Activated CD4-positive, CD25-positive, alpha-beta regulatory T cell treated with anti-CD3 and anti-CD28 coated beads, Interleukin-2, amount 50 U/mL, for 24 hours (primary cell): ENCODE results near the gene TMEM271.
"Not testable (repeated sequence)": the region's sequence is repeated elsewhere in the genome, so short reads cannot be mapped to it uniquely, and the experiment has no call there.

ENCODE experiments used
- ATAC-seq, 2 donors: fragments of 150-1000 bp; cut with Tn5 transposase; one replicate each; pipeline ENCODE4 v1.10.0; 2021; ENCODE audit warnings: mild to moderate bottlenecking in 1 of 2, moderate library complexity in 1 of 2

The TMEM271 gene

DNA sequence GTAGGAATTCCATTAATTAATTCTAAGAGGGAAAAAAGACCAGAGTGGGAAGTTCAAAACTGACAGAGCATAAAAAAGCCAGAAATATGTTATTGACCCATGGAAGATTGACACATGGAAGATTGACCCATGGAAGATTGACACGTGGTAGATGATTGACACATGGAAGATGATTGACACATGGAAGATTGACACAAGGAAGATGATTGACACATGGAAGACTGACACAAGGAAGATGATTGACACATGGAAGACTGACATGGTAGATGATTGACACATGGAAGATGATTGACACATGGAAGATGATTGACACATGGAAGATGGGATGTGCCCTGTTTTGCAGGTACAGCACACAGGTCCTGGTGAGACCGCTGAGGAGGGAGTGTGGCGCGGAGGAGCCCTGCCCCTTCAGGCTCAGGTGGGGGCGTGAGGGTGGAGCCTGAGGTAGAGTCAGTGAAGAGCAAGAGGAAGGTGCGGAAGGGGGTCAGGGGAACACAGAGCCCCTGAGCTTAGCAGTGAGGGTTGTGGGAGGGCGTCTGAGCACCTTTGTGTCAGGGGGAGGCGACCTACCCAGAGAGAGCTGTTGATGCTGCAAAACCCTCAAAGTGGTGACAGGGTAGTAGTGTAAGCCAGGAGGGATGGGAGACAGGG is 33.4 kb upstream of the TMEM271 start:
- no peak for ATAC-seq

DNA sequence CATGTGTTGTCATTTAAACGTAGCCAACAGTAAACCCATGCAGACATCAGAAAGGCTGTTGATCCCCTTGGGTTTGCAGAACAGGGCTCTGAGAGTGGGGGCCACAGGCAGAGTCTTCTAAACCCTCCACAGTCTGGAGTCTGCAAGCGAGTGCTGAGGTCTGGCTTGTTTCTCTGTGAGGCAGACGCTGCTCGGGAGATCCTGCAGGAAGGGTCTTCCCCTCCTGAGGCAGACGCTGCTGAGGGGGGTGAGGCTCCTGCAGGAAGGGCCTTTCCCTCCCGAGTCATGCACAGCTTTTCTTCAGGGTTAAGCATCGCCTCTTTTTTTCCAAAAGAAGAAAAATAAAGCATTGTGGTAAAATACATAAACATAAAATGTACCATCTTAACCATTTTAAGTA is 32.1 kb upstream of the TMEM271 start:
- no peak for ATAC-seq

DNA sequence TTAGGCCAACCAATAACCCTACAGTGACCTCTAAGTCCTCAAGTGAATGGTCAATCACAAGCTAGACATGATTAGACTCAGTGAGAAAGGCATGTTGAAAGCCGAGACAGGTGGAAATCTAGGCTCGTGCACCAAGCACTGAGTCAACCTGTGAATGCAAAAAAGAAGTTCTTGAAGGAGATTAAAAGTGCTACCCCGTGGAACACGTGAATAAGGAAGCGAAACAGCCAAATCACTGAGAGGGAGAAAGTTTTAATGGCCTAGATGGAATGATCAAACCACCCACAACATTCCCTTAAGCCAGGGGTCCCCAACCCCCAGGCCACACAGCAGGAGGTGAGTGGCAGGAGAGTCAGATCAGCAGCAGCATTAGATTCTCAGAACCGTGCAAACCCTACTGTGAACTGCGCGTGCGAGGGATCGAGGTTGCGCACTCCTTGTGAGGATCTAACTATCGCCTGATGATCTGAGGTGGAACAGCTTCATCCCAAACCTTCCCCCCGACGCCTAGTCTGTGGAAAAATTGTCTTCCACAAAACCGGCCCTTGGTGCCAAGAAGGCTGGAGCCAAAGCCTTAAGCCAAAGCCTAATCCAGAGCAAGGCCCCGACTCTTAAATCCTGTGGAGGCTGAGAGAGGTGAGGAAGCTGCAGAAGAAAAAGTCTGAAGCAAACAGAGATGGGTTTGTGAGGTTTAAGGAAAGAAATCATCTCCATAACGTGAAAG is 29.8 kb upstream of the TMEM271 start:
- no peak for ATAC-seq

DNA sequence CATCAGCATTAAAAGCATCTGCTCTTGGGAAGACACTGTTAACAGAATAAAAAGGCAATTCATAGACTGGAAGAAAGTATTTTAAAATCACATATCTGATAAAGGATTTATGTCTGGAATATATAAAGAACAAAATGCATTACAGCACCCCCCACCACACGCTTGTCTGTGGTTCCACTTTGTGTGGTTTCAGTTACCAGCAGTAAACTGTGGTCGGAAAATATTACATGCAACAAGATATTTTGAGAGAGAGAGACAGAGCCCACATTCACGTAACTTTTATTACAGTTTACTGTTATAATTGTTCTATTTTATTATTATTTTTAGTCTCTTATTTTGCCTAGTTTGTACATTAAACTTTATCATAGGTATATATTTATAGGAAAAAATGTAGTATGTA is 28.0 kb upstream of the TMEM271 start:
- ATAC-seq = peak in 1 of 2 donors; percentile 36

DNA sequence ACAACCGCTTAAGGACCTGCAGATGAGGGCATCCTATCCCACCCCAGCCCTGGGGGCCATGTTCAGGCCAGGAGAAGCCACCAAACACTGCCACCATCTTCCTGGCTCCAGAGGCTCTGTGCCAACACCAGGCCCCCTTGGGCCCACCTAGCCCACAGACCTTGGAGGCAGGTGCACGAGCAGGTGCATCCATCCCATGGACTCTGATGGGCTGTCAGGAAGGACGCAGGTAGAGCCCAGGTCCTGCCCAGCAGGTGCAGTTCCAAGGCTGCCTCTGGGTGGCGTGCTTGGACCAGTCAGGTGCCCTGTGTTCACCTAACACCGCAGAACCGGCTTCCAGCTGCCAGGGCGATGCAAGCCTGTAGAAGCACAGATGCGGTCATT is 26.5 kb upstream of the TMEM271 start:
- ATAC-seq = peak in 1 of 2 donors; percentile 20

DNA sequence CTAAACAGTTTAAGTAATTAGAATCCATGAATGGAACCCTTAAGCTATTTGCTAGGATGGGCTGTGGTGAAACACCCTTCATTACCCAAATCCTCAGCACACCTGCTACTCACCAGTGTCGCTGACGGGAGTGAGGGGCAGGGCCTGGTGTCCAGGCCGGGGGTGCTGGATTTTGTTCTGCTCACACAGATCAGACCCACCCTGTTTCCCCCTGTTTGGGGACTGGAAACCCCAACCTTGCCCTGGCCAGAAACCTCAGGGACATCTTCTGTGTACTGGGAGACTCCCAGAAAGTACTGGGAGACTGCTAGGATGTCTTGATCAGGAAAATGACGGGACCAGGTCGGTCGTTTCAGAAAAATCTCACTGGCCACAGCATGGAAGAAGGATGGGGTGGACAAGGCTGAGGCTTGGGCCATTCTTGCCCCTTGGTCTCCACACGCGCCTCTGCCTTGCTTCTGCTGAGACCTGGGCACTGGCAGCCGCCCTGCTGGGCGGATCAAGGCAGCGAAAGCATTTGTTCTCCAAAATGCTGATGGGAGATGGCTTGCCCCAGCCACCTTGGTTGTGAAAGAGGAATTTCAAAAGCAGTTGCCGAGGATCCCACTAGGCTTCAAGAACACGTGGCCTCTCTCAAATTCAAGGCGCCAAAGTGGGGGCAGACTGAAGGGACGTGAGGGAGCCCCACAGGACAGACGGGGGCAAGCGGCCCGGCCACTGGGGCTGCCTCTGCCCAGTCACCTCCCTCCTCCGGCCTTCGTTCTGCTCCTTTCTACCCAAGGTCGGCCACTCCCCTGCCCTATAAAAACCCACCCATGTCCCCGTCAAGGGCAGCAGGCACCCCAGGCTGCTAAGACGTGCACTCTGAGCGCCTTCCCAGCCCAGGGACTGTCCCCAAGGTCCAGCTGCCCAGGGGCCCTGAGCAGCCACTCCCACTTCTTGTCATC is 25.8 kb upstream of the TMEM271 start:
- no peak for ATAC-seq

DNA sequence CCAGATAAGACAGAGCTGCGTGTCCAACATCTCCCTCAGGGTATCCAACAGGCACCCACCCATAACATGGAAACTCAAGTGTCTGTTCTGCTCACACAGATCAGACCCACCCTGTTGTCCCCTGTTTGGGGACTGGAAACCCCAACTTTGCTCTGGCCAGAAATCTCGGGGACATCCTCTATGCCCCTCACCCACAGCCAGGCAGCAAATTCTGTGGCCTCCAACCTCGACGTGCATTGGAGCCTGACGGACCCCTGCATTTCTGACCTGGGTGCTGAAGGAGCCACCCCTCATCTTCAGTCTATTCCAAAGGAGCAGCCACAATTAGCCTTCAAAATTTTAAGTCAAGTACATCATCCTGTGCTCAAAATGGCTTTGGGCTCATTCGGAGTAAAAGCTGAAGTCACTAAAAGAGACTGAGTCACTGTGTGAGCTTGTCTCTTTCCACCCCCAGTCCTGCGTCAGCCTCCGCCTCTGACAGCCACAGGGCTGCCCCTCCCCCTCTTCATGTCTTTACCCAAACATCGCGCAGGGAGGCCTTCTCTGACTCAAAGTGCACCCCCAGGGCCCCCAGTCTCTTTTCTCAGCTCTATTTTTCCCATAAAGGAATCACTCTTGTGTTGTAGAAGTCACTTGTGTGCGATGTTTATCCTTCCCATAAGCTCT is 24.9 kb upstream of the TMEM271 start:
- peak in 1 of 2 donors; percentile 59 for ATAC-seq

DNA sequence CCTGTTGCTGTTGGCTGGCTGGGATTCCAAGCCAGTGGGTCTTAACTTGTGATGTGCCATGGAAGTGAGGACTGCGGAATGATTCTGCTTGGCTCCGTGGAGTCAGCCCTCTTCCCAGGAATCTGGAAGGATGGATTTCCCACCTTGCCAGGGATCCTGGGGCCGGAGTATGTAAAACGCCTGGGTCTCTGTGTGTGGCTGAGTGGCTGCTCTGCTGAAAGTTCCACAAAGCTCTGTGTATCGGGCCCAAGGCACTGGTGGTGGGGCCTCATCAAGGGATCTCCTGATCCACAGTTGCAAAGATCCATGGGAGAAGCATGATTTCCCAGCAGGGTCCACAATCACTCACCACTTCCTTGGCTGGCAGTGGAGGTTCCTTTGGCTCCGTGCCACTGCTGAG is 24.1 kb upstream of the TMEM271 start:
- ATAC-seq = no peak

DNA sequence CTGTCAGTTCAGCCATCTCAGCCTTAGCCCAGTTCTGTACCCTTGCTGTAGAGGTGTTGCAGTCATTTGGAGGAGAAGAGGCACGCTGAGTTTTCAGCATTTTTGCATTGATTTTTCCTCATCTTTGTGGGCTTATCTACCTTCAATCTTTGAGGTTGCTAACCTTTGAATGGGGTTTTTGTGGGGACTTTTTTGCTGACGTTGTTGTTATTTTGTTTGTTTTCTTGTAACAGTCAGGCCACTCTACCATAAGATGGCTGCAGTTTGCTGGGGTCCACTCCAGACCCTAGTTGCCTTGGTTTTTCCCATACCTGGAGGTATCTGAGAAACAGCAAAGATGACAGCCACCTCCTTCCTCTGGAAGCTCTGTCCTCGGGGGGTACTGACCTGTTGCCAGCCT is 22.8 kb upstream of the TMEM271 start:
- ATAC-seq = no peak

DNA sequence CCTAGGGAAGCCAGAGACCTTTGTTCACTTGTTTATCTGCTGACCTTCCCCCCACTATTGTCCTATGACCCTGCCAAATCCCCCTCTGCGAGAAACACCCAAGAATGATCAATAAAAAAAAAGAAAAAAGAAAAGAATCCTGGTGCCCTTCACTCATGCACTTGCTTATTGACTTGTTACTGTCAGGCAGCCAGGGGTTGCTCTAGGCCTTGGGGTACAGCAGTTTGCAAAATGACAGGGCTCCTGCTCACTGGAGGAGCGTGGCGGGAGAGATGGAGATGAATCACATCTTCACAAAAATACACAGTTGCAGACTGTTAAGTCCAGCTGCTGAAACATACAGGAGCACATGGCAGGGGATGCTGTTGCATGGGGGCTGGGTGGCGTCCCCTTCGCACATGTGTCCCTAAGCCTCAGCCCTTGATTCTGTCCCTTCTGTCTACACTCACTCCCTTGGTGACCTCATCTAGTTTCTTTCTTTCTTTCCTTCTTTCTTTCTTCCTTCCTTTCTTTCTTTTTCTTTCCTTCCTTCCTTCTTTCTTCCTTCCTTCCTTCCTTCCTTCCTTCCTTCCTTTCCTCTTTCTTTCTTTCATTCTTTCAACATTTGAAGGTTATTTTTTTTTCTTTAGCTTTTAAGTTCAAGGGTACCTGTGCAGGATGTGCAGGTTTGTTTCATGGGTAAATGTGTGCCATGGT is 16.9 kb upstream of the TMEM271 start:
- ATAC-seq = no peak

DNA sequence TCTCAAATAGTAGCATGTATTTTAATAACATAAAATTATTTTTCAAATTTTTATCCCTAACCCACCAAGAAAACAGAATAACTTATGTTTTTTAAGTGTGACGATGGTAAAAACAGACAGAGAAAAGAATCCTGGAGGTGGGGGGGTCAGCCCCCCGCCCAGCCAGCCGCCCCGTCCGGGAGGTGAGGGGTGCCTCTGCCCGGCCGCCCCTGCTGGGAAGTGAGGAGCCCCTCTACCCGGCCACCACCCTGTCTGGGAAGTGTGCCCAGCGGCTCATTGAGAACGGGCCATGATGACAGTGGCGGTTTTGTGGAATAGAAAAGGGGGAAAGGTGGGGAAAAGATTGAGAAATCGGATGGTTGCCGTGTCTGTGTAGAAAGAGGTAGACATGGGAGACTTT is 16.1 kb upstream of the TMEM271 start:
- ATAC-seq = not testable (repeated sequence)

DNA sequence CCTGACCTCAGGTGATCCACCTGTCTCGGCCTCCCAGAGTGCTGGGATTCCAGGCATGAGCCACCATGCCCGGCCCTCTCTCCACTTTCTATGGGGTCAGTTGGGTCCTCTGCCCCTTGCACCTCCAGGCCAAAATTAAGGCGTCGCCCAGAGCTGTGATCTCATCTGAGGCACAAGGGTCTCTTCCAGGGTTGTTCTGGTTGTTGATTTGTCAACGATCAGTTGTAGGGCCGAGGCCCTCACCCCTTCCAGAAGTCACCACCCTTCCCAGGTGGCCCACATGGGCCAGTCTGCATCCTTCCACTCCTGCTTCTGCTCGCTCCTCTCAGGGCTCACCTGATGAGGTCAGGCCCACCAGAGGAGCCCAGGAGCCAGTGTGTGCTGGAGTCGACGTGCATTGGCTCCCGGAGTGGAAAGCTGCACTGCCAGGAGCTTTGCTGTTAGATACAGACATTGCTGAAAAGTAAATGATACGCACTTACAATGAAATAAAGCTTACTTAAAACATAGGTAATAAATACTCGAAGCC is 14.3 kb upstream of the TMEM271 start:
- ATAC-seq = no peak

DNA sequence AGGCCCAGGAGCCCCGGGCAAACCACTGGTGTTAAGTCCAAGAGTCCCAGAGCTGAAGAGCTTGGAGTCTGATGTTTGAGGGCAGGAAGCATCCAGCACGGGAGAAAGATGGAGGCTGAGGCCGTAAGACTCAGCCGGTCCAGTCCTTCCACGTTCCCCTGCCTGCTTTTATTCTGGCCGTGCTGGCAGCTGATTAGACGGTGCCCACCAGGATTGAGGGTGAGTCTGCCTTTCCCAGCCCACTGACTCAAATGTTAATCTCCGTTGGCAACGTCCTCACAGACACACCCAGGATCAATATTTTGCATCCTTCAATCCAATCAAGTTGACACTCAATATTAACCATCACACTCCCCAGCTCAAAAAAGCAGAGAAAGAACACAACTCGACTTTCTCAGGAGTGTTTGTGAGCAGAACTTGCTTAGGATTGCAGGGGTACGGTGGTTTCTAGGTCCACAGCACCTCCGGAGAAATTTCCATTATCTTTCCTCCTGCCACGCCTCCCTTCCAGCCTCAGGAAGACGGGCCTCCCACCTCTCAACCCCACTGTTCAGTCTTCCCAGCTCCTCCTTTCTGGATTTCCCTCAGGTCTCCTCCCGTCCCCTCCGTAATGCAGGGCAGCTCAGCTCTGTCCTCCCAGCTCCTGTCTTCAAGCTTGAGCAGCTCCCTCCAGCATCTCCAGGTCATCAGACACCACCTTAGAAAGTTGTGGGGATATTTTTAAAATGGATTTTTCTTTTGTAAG is 13.3 kb upstream of the TMEM271 start:
- ATAC-seq = no peak

DNA sequence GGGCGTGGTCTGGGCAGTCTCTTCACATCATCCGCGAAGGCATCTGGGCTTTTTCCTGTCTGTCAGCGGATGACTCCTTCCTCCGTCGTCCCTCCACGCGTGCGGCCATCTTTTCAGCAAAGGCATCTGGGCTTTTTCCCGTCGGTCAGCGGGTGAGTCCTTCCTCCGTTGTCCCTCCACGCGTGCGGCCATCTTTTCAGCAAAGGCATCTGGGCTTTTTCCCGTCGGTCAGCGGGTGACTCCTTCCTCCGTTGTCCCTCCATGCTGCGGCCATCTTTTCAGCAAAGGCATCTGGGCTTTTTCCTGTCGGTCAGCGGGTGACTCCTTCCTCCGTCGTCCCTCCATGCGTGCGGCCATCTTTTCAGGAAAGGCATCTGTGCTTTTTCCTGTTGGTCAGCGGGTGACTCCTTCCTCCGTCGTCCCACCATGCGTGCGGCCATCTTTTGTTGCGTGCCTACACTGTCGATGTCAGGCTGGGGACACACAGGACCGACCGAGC is 12.3 kb upstream of the TMEM271 start:
- no peak for ATAC-seq

DNA sequence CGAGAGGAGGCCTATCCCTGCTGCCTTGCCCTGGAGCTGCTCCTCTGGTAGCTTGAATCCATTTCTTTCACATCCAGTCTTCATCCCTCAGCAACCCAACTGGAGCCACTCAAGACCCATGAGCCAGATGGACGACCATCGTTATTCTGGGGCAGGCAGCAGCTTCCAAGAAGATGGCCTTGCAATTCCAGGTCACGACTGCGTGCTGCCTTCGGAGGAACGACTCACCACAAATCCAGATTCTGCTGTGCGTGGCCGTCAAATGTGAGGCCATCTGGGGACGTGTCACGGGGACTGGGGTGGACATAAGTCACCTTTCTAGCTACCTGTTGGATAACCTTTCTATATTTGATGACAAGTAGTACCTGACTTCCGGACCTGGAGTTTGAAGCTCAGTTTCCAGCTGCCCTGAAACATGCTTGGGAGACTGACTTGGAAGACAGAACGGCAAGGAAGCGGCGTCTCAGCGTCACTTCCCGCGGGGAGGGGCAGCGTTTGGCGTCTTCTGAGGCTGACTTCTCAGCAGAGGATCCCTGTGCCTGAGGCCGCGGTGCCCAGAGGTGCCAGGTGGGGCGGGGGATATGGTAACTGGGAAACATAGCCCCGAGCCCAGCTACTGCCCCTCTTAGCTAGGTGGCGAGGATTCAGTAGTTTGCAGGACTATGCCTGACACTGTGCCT is 11.7 kb upstream of the TMEM271 start:
- no peak for ATAC-seq

DNA sequence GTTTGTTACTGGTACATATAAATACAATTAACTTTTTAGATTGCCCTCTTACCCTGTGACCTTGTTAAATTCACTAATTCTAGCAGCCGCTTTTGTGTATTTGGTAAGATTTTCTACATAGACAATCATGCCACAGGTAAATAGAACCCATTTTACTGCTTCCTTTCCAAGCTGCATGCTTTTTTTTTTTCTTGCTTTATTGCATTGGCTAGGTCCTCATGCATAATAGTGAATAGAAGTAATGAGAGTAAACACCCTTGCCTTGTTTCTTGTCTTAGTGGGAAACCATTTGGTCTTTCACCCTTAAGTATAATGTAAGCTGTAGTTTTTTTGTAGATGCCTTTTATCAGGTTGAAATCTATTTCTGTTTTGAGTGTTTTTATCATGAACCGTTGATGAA is 7.7 kb upstream of the TMEM271 start:
- no peak for ATAC-seq

DNA sequence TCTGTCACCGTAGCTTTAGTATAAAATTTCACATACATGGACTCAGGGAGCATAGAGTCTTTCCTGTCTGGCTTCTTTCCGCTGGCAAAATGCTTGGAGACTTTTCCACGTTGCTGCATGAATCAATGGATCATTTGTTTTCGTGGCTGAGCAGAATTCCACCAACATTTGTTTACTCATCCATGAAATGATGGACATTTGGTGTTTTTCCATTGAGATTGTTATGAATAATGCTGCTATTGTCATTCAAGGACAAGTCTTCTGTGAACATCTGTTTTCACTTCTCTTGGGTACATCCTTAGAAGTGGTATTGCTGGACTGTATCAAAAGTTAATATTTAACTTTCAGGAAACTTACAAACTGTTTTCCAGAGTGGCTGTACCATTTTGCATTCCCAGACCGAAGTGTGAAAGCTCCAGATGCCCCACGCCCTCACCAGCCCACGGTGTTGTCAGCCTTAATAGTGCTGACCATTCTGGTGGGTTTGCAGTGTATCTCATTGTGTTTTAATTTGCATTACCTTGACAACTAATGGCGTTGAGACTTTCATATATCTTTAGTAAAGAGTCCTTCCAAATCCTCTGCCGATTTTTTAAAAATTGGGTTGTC is 5.8 kb upstream of the TMEM271 start:
- ATAC-seq = no peak

DNA sequence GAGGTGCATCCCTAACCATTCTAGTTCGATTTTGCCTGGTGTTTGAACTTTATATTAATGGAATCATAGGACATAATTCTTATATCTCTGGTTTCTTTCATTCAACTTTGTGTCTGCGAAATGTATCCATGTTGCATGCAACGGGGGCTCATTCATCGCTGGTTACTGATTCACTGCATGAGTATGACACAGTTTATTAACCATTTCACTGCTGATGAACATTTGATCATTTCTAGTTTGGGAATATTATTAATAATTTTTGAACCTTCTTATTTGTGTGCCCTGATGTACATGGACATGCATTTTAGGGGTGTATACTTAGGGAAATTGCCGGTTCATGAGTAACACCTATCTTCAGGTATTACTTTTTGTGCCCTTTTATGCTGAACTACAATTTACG is 5.1 kb upstream of the TMEM271 start:
- ATAC-seq = no peak

DNA sequence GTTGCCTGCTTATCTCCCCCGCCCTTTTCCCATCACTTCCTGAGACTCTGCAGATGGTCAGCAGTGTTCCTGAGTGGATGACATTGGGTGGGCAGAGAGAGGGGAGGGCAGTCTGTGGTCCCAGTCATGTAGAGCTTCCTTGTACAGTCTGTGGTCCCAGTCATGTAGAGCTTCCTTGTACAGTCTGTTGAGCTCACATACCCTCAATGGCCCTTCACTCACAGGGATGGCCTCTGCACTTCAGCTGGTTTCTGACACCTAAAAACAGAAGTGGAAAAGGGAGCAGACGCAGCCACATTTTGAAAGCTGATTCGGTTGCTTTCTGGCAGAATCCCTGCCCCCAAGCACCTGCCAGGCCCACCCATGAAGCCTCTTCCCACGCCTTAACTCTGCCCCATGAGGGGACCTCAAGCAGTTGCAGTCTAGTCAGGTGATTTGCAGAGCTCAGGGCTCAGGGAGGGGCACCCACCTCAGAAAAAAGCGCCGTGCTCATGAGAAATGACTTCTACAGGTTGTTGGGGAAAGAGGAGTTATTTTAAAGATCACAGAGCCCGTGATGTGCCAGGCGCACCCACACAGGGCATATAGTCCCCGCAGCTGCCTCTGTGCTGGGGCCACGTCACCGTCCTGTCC is 3.6 kb upstream of the TMEM271 start:
- ATAC-seq = no peak
